Muscle of leg (tissue), 16 donors: ENCODE results near the gene DMRTB1. TPM values are rescaled to one million over a fixed set of nuclear protein-coding genes. Genes with fewer than 3 reads are reported as not detected.

Source experiments
- DNase-seq: peaks from one replicate; pipeline ENCODE4 v3.0.0; 2013
- H3K27ac ChIP-seq: one replicate; pipeline ENCODE4 v1.5.1; 2013; ENCODE audit warnings: mild to moderate bottlenecking, low read length, control low read depth
- H3K27me3 ChIP-seq: one replicate; pipeline ENCODE4 v1.6.1; 2013; ENCODE audit warnings: low read length; ENCODE audit not compliant: control insufficient read depth, insufficient read depth
- H3K36me3 ChIP-seq: one replicate; pipeline ENCODE4 v1.6.1; 2013; ENCODE audit warnings: low read length; ENCODE audit not compliant: control insufficient read depth, insufficient read depth
- H3K4me1 ChIP-seq: one replicate; pipeline ENCODE4 v1.6.1; 2013; ENCODE audit warnings: low read length; ENCODE audit not compliant: control insufficient read depth, insufficient read depth
- H3K4me3 ChIP-seq: one replicate; pipeline ENCODE4 v1.5.1; 2013; ENCODE audit warnings: low read length, control low read depth
- H3K9me3 ChIP-seq: replicated peaks from 2 replicates; pipeline ENCODE4 v1.6.1; 2013; ENCODE audit warnings: low read depth, low read length; ENCODE audit not compliant: control insufficient read depth
- WGBS: methylation state at CpG from one replicate; pipeline ENCODE4 v1.1.5; 2013; ENCODE audit warnings: missing lambda C conversion rate; ENCODE audit not compliant: insufficient coverage; 5-methylcytosine and 5-hydroxymethylcytosine counted together
- long read RNA-seq, 11 donors: transcript quantifications; one replicate each; lab custom pipeline, GENCODE V29; 2026
- polyA plus RNA-seq, 8 donors: library from polyadenylated mRNA; unstranded; fragments of 120-200 nt; gene quantifications; one replicate each; pipeline versions ENCODE4 v1.2.1 to v1.2.3, GENCODE V29; 2013; ENCODE audit warnings: inconsistent platforms in 1 of 8, low replicate concordance in 1 of 8; ENCODE audit not compliant: insufficient read length in 8 of 8, insufficient read depth in 1 of 8
- total RNA-seq: library from RNA; stranded (reverse); fragments of 120-200 nt; gene quantifications from one replicate; pipeline ENCODE4 v1.2.4, GENCODE V29; 2013

DMRTB1 gene
- not detected for total RNA-seq
- not detected for polyA plus RNA-seq
- long read RNA-seq, donor 1, result 0 reads
- long read RNA-seq, donor 2, result 0 reads
- long read RNA-seq, donor 3, result 0 reads
- long read RNA-seq, donor 4, result 0 reads
- long read RNA-seq, donor 5, result 0 reads
- long read RNA-seq, donor 6, result 0 reads
- long read RNA-seq, donor 7, result 0 reads
- long read RNA-seq, donor 8, result 0 reads
- long read RNA-seq, donor 9, result 0 reads
- long read RNA-seq, donor 10, result 0 reads
- long read RNA-seq, donor 11, result 0 reads

DNA sequence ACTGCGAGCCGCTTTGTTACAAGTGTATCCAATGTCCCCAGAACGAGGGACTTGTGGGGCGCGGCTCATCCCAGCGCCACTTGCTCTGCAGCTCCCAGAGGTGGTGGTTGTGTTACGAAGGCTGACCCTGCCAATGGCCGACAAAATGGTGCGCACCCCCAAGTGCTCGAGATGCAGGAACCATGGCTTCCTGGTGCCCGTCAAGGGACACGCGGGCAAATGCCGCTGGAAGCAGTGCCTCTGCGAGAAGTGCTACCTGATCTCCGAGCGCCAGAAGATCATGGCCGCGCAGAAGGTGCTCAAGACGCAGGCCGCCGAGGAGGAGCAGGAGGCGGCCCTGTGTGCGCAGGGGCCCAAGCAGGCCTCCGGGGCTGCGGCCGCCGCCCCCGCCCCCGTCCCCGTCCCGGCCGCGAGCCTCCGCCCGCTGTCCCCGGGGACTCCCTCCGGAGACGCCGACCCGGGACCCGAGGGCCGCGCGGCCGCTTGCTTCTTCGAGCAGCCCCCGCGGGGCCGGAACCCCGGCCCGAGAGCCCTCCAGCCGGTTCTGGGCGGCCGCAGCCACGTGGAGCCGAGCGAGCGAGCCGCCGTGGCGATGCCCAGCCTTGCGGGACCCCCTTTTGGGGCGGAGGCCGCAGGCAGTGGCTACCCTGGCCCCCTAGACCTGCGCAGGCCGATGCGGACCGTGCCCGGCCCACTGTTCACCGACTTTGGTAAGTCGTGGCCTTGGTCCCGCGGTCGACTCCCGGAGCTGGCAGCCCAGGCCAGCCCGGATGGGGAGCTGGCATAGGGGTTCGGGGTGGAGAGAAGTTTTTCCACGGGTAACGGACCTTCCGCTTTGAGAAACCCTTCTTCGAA is at the start of gene DMRTB1:
TSS of gene DMRTB1 (plus strand) at position 79 of the 855 bp plus-strand sequence. CDS start at position 134, 55 bp downstream.
- Histone ChIP-seq H3K27me3 (no peaks in the 10 kb centered on the region), H3K4me3 (no peak within 1 kb of the TSS), H3K36me3 (no peaks in the 10 kb centered on the region), H3K27ac (no peak within 1 kb of the TSS), H3K4me1 (no peaks in the 10 kb centered on the region), H3K9me3 (no peaks in the 10 kb centered on the region)
- 96% methylated on average over 77 of the region's 82 CpGs for WGBS
- DNase-seq, result no peak

DNA sequence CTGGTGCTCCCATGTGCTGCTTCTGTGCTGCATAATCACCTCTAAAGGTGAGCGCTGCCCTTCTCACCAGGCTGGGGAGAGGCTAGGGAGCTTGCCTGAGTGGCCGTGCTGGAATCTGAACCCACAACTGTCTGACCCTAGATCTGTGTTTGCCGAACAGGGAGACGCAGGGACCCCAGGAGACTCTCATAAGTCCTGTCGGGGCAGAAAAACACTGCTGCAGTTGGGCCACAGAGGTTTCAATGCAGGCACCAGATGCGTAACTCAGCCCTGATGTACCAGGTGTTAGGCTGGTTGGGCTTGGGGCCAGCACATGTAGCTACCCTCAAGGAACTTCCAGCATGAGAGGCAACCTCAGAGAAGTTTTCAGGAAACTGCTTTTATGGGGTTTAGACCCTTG is 49.5 kb upstream of the DMRTB1 start:
- H3K9me3 ChIP-seq, result no peaks in the 10 kb centered on the region
- 38% methylated on average over 6 of the region's 6 CpGs for WGBS
- no peaks in the 10 kb centered on the region for H3K4me1 ChIP-seq
- H3K27ac ChIP-seq, result no peak overlapping the region
- H3K36me3 ChIP-seq, result no peaks in the 10 kb centered on the region
- DNase-seq, result no peak
- no peak overlapping the region for H3K4me3 ChIP-seq
- peaks cover 27% of the 10 kb centered on the region for H3K27me3 ChIP-seq

DNA sequence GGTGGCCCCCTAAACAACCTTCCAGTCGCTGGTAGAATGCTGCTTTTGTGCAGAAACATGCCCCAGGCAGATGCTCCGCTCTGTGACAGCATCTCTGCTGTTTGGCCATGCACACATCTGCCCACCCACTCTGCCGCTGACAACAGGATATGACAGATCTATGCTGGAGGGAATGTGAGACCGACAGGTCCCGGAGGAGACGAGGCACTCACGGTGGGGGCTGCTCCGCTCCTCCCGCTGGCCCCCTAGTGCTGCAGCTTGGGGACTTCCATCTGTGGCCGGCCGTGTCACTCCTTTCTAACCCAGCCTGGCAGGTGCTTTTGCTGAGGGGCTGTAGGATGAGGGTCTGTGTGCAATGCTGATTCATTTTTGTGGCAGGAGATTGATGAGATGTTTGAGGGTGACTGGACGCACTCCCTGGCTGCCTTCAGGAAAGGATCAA is 49.1 kb upstream of the DMRTB1 start:
- H3K4me1 ChIP-seq, result no peaks in the 10 kb centered on the region
- H3K27me3 ChIP-seq, result peaks cover 29% of the 10 kb centered on the region
- H3K36me3 ChIP-seq, result no peaks in the 10 kb centered on the region
- H3K4me3 ChIP-seq, result no peak overlapping the region
- H3K9me3 ChIP-seq, result no peaks in the 10 kb centered on the region
- DNase-seq, result peak; percentile 22
- 14% methylated on average over 8 of the region's 12 CpGs for WGBS
- no peak overlapping the region for H3K27ac ChIP-seq

DNA sequence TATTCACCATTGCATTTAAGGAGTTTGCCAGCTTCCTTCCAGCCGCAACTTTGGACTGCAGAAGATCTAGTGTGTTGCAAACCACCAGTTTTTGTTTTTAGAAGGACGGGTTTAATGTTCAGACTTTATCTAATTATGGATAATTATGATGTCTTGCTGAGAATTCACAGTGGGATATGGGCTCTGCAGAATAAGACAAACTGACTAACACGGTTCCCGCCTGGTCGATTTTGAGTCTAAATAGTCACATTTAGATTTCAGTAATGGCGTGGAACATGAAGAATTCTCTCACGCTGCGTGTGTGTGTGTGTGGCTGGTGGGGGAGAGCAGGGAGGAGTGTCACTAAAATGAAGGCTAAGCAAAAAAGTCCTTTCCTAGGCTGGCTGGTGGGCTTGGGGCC is 48.5 kb upstream of the DMRTB1 start:
- Histone ChIP-seq H3K4me3 (no peak overlapping the region), H3K27me3 (peaks cover 32% of the 10 kb centered on the region), H3K4me1 (no peaks in the 10 kb centered on the region), H3K27ac (no peak overlapping the region), H3K36me3 (no peaks in the 10 kb centered on the region), H3K9me3 (no peaks in the 10 kb centered on the region)
- WGBS, result 71% methylated on average over 7 of the region's 8 CpGs
- DNase-seq, result no peak

DNA sequence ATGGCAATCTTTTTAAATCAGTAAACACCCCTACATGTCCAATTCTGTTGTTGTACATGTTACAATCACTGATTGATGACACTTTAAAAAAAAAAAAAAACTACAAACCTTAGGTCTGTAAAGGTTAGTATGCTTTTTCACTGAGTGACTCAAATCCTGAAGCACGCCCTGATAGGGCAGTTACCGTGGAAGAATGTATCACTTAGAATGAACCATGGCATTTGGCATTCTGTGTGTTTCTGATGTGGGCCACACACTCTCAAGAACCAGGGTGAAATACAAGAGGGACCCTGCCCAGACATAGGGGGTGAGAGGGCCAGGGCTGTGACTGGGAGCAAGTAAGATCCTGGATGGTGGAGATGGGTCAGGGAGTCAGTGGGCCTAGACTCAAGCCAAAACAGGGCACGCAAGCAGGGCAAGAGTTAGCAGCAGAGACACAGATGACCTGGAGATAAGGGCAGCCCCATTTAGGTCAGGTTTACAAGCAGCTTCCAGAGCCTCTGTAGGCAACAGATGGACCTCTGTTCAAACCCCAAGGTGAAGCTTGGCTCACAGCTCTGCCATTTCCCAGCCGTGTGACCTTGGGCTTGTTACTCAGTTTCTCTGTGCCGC is 47.6 kb upstream of the DMRTB1 start:
- Histone ChIP-seq H3K4me3 (no peak overlapping the region), H3K27ac (no peak overlapping the region), H3K27me3 (peaks cover 30% of the 10 kb centered on the region), H3K36me3 (no peaks in the 10 kb centered on the region), H3K9me3 (no peaks in the 10 kb centered on the region), H3K4me1 (no peaks in the 10 kb centered on the region)
- no peak for DNase-seq
- WGBS, result 79% methylated on average over 3 of the region's 5 CpGs

DNA sequence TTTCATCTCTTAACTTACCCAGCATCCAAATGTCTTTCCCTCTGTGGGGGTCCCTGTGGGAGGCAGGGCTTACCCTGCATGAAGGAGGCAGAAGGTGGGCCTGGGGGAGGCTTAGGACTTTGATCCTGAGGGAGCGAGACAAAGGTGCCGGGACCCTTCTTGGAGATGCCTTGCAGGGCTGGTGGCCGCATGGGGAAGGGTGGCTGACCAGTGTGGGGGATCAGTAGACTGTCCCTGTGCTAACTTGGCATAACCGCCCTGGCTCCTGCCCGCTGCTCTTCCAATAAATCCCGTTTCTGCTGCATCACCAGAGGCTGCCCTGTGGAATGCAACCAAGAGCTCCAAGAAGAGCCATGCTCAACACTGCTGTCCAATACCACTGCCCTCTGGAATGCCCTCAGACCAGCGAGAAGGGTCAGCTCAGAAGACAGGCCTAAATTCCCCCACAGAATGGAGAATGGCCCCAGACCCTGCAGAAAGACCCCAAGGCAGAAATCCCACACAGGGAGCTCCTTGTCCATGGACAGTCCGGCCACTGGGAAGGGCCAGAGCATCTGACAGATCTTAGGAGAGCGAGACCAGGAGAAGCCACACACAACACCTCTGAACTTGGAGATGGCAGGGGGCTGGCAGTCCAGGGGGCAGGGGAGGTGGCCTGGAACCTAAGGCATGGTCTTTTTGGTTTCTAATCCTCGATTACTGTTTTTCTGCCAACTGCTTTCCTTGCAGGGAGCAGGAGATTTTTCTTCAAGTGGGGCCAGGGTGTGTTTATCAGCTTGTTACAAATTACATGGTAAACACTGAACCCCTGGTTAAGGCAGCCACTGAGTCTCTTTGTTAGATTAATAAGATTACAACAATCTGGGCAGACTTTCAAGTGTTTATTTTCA is 46.7 kb upstream of the DMRTB1 start:
- 92% methylated on average over 9 of the region's 10 CpGs for WGBS
- Histone ChIP-seq H3K4me3 (no peak overlapping the region), H3K36me3 (no peaks in the 10 kb centered on the region), H3K9me3 (no peaks in the 10 kb centered on the region), H3K4me1 (no peaks in the 10 kb centered on the region), H3K27me3 (peaks cover 34% of the 10 kb centered on the region), H3K27ac (no peak overlapping the region)
- no peak for DNase-seq

DNA sequence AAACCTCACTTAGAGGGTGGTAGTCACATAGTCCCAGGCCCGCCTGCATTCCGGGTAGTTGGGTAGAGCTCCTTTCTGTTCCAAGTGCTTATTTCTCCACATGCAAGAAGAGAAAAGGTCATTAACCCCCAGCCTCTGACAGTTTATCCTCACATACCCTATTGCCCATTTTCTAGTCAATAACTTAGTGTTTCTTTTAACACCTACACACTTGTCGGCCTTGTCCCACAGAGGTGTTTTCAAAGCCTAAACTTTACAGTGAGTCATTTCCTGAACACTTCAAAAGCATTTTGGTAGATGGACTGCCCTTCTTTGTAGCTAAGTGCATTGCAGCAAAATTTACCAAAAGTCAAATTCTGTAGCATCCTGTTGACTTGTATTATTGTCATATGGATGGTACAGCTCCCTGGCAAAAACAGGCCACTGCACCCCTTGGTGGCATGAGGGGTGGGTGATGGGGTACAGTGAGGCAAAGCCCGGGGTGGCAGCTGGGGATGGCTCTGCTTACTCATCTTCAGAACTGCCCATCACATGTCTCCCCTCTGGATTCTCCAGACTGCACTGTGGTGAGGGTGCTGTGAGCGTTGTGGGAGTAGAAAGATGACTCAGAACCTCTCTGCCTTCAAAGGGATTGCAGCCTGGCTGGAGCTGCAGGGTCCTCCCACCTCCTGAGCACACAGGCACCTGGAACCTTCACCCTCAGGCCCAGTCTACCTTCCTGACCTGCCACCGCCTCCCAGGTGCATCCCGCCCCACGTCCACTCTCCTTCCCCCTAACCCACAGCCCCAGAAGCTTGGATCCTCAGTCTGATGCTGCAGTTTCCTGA is 45.8 kb upstream of the DMRTB1 start:
- no peaks in the 10 kb centered on the region for H3K36me3 ChIP-seq
- no peak overlapping the region for H3K4me3 ChIP-seq
- no peaks in the 10 kb centered on the region for H3K4me1 ChIP-seq
- DNase-seq, result no peak
- 85% methylated on average over 3 of the region's 8 CpGs for WGBS
- H3K27ac ChIP-seq, result no peak overlapping the region
- H3K9me3 ChIP-seq, result no peaks in the 10 kb centered on the region
- peaks cover 37% of the 10 kb centered on the region for H3K27me3 ChIP-seq

DNA sequence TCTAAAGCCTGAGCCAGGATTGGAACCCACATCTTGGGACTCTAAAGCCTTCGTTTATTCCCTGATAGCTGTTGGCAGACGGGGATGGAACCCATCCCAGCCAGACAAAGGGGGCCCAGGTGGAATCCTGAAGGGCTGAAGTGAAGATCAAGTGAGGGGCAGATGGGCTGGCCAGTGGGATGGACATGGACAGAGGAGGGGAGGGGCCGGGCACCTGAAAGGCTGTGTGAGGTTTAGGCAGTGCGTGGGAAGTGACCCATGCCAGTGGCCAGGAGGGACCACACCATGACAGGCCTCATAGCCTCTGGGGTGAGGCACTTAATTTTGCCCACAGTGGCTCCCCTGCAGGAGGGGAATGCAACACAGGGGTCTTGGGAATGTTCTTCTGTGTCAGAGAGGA is 44.6 kb upstream of the DMRTB1 start:
- H3K27ac ChIP-seq, result no peak overlapping the region

DNA sequence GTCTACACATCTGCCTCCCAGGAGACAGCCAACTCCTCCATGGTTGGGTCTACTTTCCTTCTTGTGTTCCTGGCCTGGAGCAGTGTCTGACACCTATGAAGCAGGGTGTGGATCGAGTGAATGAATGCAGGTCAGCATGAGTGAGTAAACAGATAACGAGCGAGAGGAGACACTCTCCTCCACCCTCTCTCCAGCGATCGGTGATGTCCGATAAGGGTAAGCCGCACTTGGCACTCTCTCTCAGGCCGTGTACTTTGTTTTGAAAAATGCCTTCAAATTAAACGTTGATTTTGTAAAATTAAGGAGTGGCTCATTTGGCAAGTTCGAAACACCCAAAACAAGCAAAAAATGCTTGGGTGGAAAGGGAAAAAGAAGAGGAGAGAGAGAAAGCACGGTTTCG is 43.8 kb upstream of the DMRTB1 start:
- Histone ChIP-seq H3K9me3 (no peaks in the 10 kb centered on the region), H3K27ac (no peak overlapping the region), H3K4me1 (no peaks in the 10 kb centered on the region), H3K27me3 (peaks cover 27% of the 10 kb centered on the region), H3K4me3 (no peak overlapping the region), H3K36me3 (no peaks in the 10 kb centered on the region)
- 94% methylated on average over 6 of the region's 12 CpGs for WGBS
- no peak for DNase-seq

More for the DNA sequence above, 44.6 kb upstream of the DMRTB1 start:
- Histone ChIP-seq H3K36me3 (no peaks in the 10 kb centered on the region), H3K9me3 (no peaks in the 10 kb centered on the region), H3K4me1 (no peaks in the 10 kb centered on the region), H3K27me3 (peaks cover 33% of the 10 kb centered on the region), H3K4me3 (no peak overlapping the region)
- 80% methylated on average over 4 of the region's 4 CpGs for WGBS
- no peak for DNase-seq
